ENCODE measurements around the gene RBM15.

RBM15 gene

GRCh38 chr1:110387048-110387754 lies 48.0 kb downstream of the RBM15 start:
- intact Hi-C loops (cut with DNase I) = no loop called here
- DNase-seq = no peak

GRCh38 chr1:110390096-110390495 lies 50.9 kb downstream of the RBM15 start:
- intact Hi-C loops (cut with DNase I) = no loop called here
- no peak for DNase-seq

DNA sequence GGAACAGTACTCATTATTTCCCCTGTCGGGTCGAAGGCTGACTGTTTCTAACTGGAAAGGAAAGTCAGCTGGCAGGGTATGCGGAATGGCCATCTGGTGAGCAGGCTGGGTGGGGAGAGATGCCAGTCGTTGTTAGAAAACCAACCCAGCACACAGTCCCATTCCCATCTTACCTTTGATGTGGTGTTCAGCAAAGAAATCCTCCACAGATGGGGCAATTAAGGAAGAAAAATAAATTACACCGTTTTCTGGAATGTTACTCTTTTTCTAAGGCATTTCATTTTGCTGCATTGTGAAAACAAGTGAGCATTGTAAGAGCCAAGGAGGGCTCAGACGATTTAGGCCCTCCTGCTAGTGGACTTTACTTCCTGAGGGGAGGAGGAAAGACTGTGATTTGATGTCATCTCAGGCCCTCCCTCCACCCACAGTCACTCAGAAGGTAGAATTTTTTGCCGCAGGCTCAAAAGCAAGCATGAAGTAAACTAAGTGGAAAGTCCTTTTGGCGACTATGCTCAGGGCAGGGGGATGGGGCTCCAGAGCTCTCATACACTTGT lies 51.6 kb downstream of the RBM15 start, which contains the start of gene SLC16A4:
Gene SLC16A4, minus strand, starts transcription at position 335 of the 554 bp plus-strand sequence. CDS start 1,703 bp downstream, outside the sequence.
- DNase-seq = no peak
- intact Hi-C loops (cut with DNase I) = no loop called here

DNA sequence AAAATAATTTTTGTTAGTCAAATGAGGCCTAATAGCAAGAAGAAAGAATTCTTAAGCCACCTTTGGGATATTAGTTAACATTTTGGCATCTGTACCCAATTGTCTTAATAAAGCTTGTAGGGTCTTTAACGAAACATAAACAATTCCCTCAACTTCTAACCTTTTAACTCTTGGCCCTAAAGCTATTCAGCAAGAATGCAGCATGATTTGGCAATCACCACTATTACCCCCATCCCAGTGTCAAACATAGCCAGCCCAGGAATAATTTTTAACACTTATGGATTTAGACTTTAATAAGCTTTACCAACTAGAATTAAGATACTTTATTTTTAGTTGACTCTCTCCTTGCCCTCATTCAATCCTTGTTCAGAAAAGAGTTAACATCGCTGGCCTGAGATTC lies 54.1 kb downstream of the RBM15 start:
- intact Hi-C loops (cut with DNase I) = no loop called here
- no peak for DNase-seq

GRCh38 chr1:110393691-110394492 lies 54.7 kb downstream of the RBM15 start:
- intact Hi-C loops (cut with DNase I) = no loop called here
- DNase-seq = no peak

GRCh38 chr1:110394493-110394820 lies 55.3 kb downstream of the RBM15 start:
- DNase-seq = no peak
- intact Hi-C loops (cut with DNase I) = no loop called here

Data from head of caudate nucleus (tissue), 42 donors.